Mesendoderm (in vitro differentiated cells): Measurements from ENCODE around the gene NCF4.

Experiments used
- DNase-seq: peaks from one replicate; pipeline ENCODE4 v3.0.0; 2013
- H2AK5ac ChIP-seq: 2 replicates; pipeline ENCODE4 v1.6.1; 2013; ENCODE audit warnings: low read length, inconsistent platforms
- H2BK120ac ChIP-seq: 2 replicates; pipeline ENCODE4 v1.6.1; 2013; ENCODE audit warnings: low read depth, mild to moderate bottlenecking, low read length, moderate library complexity, mixed read lengths
- H2BK15ac ChIP-seq: replicated peaks from 2 replicates; pipeline ENCODE4 v1.6.1; 2013; ENCODE audit warnings: low read depth, mild to moderate bottlenecking, moderate library complexity
- H2BK5ac ChIP-seq: 2 replicates; pipeline ENCODE4 v1.6.1; 2013; ENCODE audit warnings: low read length, inconsistent platforms
- H3K18ac ChIP-seq: 2 replicates; pipeline ENCODE4 v1.6.1; 2013; ENCODE audit warnings: mild to moderate bottlenecking, low read length, mixed read lengths
- H3K23ac ChIP-seq: one replicate; pipeline ENCODE4 v1.6.1; 2013; ENCODE audit warnings: low read length
- H3K27ac ChIP-seq: 2 replicates; pipeline ENCODE4 v1.5.1; 2013; ENCODE audit warnings: low read depth, mild to moderate bottlenecking, inconsistent platforms, low read length, moderate library complexity
- H3K27me3 ChIP-seq: 2 replicates; pipeline ENCODE4 v1.6.1; 2013; ENCODE audit warnings: low read length, control low read depth, mild to moderate bottlenecking, inconsistent platforms; ENCODE audit not compliant: insufficient read depth, poor library complexity
- H3K36me3 ChIP-seq: 2 replicates; pipeline ENCODE4 v1.6.1; 2013; ENCODE audit warnings: low read length, inconsistent platforms; ENCODE audit not compliant: control insufficient read depth, insufficient read depth
- H3K4ac ChIP-seq: one replicate; pipeline ENCODE4 v1.6.1; 2013; ENCODE audit warnings: low read depth, mild to moderate bottlenecking, low read length, moderate library complexity
- H3K4me1 ChIP-seq: 2 replicates; pipeline ENCODE4 v1.6.1; 2013; ENCODE audit warnings: low read depth, low read length, inconsistent platforms; ENCODE audit not compliant: control insufficient read depth
- H3K4me2 ChIP-seq: 2 replicates; pipeline ENCODE4 v1.6.1; 2013; ENCODE audit warnings: low read length
- H3K4me3 ChIP-seq: 2 replicates; pipeline ENCODE4 v1.5.1; 2013; ENCODE audit warnings: mild to moderate bottlenecking, low read length
- H3K56ac ChIP-seq: one replicate; pipeline ENCODE4 v1.6.1; 2013; ENCODE audit warnings: low read length
- H3K79me1 ChIP-seq: 2 replicates; pipeline ENCODE4 v1.6.1; 2013; ENCODE audit warnings: low read length, inconsistent platforms
- H3K79me2 ChIP-seq: 2 replicates; pipeline ENCODE4 v1.6.1; 2013; ENCODE audit warnings: mild to moderate bottlenecking, low read length; ENCODE audit not compliant: control insufficient read depth, insufficient read depth
- H3K9ac ChIP-seq: 2 replicates; pipeline ENCODE4 v1.6.1; 2013; ENCODE audit warnings: low read length, inconsistent platforms
- H4K5ac ChIP-seq: one replicate; pipeline ENCODE4 v1.6.1; 2013; ENCODE audit warnings: low read length
- H4K8ac ChIP-seq: one replicate; pipeline ENCODE4 v1.6.1; 2013; ENCODE audit warnings: low read depth, mild to moderate bottlenecking, control low read depth, low read length, moderate library complexity
- WGBS: extraction: QIAGEN DNeasy Blood & Tissue Kit; methylation state at CpG from one replicate; pipeline ENCODE4 v1.1.7; 2013; ENCODE audit warnings: low lambda C conversion rate, missing lambda C conversion rate; ENCODE audit not compliant: insufficient coverage; ENCODE audit errors: extremely low coverage; 5-methylcytosine and 5-hydroxymethylcytosine counted together

The NCF4 gene

GRCh38 chr22:36839356-36840073 lies 21.3 kb upstream of the NCF4 start:
- no peak for DNase-seq
- WGBS, result no CpG with 5 or more reads among the region's 10 CpGs
- no peak overlapping the region for H3K56ac ChIP-seq
- H2BK120ac ChIP-seq, result no peak overlapping the region
- no peak overlapping the region for H2BK15ac ChIP-seq
- no peaks in the 10 kb centered on the region for H3K79me2 ChIP-seq
- H3K4me3 ChIP-seq, result no peak overlapping the region
- H4K5ac ChIP-seq, result no peak overlapping the region
- H3K27me3 ChIP-seq, result no peaks in the 10 kb centered on the region
- no peaks in the 10 kb centered on the region for H3K4me1 ChIP-seq
- H2BK5ac ChIP-seq, result no peak overlapping the region
- no peak overlapping the region for H3K4ac ChIP-seq
- H4K8ac ChIP-seq, result no peak overlapping the region
- H3K4me2 ChIP-seq, result no peak overlapping the region
- no peak overlapping the region for H2AK5ac ChIP-seq
- H3K9ac ChIP-seq, result no peak overlapping the region
- no peaks in the 10 kb centered on the region for H3K79me1 ChIP-seq
- no peaks in the 10 kb centered on the region for H3K36me3 ChIP-seq
- no peak overlapping the region for H3K27ac ChIP-seq
- H3K23ac ChIP-seq, result no peak overlapping the region
- no peak overlapping the region for H3K18ac ChIP-seq

DNA sequence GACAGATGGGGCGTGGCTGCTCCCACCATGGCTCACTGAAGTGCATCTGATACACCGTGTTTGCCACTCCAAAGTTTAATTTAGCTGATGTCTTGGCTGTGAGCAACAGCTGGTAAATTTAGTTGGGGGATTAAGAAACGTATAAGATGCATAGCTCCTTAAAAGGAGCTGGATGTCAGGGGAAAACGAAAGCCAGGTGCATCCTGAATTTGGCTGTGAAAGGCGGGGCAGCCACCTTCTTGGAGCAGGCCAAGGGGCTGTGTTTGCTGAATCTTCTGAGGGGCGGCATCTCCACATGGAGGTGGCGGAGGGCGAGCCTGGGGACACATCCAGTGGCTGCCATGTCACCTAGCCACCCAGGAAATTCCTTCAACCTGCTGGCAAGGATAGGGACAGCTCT lies 20.7 kb upstream of the NCF4 start:
- no peaks in the 10 kb centered on the region for H3K79me2 ChIP-seq
- WGBS, result no CpG with 5 or more reads among the region's 8 CpGs
- no peak overlapping the region for H3K18ac ChIP-seq
- no peak overlapping the region for H3K4ac ChIP-seq
- no peaks in the 10 kb centered on the region for H3K27me3 ChIP-seq
- no peak overlapping the region for H3K4me3 ChIP-seq
- H3K56ac ChIP-seq, result no peak overlapping the region
- no peaks in the 10 kb centered on the region for H3K36me3 ChIP-seq
- H3K4me2 ChIP-seq, result no peak overlapping the region
- no peaks in the 10 kb centered on the region for H3K4me1 ChIP-seq
- no peak overlapping the region for H2BK120ac ChIP-seq
- H3K23ac ChIP-seq, result no peak overlapping the region
- H3K27ac ChIP-seq, result no peak overlapping the region
- no peak overlapping the region for H2BK5ac ChIP-seq
- H4K8ac ChIP-seq, result no peak overlapping the region
- no peak overlapping the region for H3K9ac ChIP-seq
- no peaks in the 10 kb centered on the region for H3K79me1 ChIP-seq
- DNase-seq, result no peak
- H4K5ac ChIP-seq, result no peak overlapping the region
- H2BK15ac ChIP-seq, result no peak overlapping the region
- H2AK5ac ChIP-seq, result no peak overlapping the region

- H3K79me1 ChIP-seq, result no peaks in the 10 kb centered on the region
- no peak overlapping the region for H2AK5ac ChIP-seq
- no peak overlapping the region for H2BK15ac ChIP-seq
- no peak overlapping the region for H3K23ac ChIP-seq
- H3K4me2 ChIP-seq, result no peak overlapping the region
- no peak overlapping the region for H3K4ac ChIP-seq
- no peaks in the 10 kb centered on the region for H3K27me3 ChIP-seq
- H3K79me2 ChIP-seq, result no peaks in the 10 kb centered on the region
- WGBS, result no CpG with 5 or more reads among the region's 5 CpGs
- no peak overlapping the region for H3K56ac ChIP-seq
- no peaks in the 10 kb centered on the region for H3K36me3 ChIP-seq
- H2BK120ac ChIP-seq, result no peak overlapping the region
- H3K27ac ChIP-seq, result no peak overlapping the region
- DNase-seq, result no peak
- no peak overlapping the region for H2BK5ac ChIP-seq
- H3K4me3 ChIP-seq, result no peak overlapping the region
- H4K5ac ChIP-seq, result no peak overlapping the region
- no peak overlapping the region for H3K18ac ChIP-seq
- H3K4me1 ChIP-seq, result no peaks in the 10 kb centered on the region
- no peak overlapping the region for H3K9ac ChIP-seq
- H4K8ac ChIP-seq, result no peak overlapping the region
These were observed 14.5 kb upstream of the NCF4 start for GRCh38 chr22:36846271-36846670.

DNA sequence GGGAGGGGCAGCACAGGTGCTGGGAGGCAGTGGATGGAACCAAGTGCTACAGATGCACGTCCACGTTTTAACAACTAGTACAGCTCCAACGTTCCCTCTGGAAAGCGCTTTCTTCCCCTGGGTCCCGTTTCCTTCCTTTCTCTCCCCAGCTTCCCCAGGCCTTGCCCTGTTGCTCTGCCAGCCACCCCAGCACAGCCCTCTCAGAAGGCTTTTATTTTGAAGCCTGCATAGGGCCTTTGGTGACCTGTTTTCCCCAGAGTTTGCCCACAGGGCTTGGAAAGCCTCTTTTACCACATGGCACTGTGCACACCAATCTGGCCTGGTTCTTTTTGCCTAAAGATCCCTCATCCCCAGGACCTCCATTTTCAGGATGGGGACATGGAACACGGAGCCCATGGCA lies 13.9 kb upstream of the NCF4 start:
- DNase-seq, result no peak

GRCh38 chr22:36850056-36850455 lies 10.8 kb upstream of the NCF4 start:
- DNase-seq, result no peak
- Histone ChIP-seq H3K79me2 (no peaks in the 10 kb centered on the region), H3K56ac (no peak overlapping the region), H2BK120ac (no peak overlapping the region), H3K4me2 (no peak overlapping the region), H3K27ac (no peak overlapping the region), H3K4me1 (no peaks in the 10 kb centered on the region), H3K27me3 (no peaks in the 10 kb centered on the region), H2AK5ac (no peak overlapping the region), H4K8ac (no peak overlapping the region), H3K4me3 (no peak overlapping the region), H3K36me3 (no peaks in the 10 kb centered on the region), H3K9ac (no peak overlapping the region), H3K18ac (no peak overlapping the region), H2BK5ac (no peak overlapping the region), H4K5ac (no peak overlapping the region), H3K79me1 (no peaks in the 10 kb centered on the region), H3K23ac (no peak overlapping the region), H2BK15ac (no peak overlapping the region), H3K4ac (no peak overlapping the region)
- no CpG with 5 or more reads among the region's 14 CpGs for WGBS

More for the DNA sequence above, 13.9 kb upstream of the NCF4 start:
- Histone ChIP-seq H3K4ac (no peak overlapping the region), H3K18ac (no peak overlapping the region), H3K36me3 (no peaks in the 10 kb centered on the region), H2BK15ac (no peak overlapping the region), H3K27ac (no peak overlapping the region), H3K4me2 (no peak overlapping the region), H2BK120ac (no peak overlapping the region), H3K27me3 (no peaks in the 10 kb centered on the region), H3K56ac (no peak overlapping the region), H2BK5ac (no peak overlapping the region), H3K9ac (no peak overlapping the region), H3K4me1 (no peaks in the 10 kb centered on the region), H3K4me3 (no peak overlapping the region), H3K79me2 (no peaks in the 10 kb centered on the region), H3K23ac (no peak overlapping the region), H4K8ac (no peak overlapping the region), H3K79me1 (no peaks in the 10 kb centered on the region), H4K5ac (no peak overlapping the region), H2AK5ac (no peak overlapping the region)
- WGBS, result no CpG with 5 or more reads among the region's 6 CpGs

DNA sequence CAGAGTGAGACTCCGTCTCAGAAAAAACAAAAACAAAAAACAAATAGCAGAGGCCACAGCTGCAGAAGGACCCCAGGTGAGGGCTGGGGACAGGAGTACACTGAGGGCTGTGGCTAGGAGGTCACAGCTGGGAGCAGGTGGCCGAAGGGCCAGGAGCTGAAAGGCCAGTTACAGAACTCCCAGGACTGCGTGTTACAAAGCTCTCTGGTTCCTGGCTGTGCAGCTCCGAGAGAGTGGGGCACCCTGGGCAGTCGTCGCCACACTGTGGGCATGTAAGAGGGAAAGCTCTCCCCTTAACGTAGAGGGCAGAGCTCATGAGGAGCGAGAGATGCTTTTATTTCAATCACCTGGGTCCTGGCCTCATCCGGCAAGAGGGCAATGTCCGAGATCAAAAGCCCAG lies 10.1 kb upstream of the NCF4 start:
- no peak overlapping the region for H2BK120ac ChIP-seq
- no peaks in the 10 kb centered on the region for H3K36me3 ChIP-seq
- H2BK5ac ChIP-seq, result no peak overlapping the region
- H3K56ac ChIP-seq, result no peak overlapping the region
- no peak overlapping the region for H2AK5ac ChIP-seq
- no peak for DNase-seq
- H3K18ac ChIP-seq, result no peak overlapping the region
- no peak overlapping the region for H3K4me3 ChIP-seq
- no CpG with 5 or more reads among the region's 10 CpGs for WGBS
- H3K79me2 ChIP-seq, result no peaks in the 10 kb centered on the region
- H3K27me3 ChIP-seq, result no peaks in the 10 kb centered on the region
- no peak overlapping the region for H3K23ac ChIP-seq
- H2BK15ac ChIP-seq, result no peak overlapping the region
- H3K9ac ChIP-seq, result no peak overlapping the region
- no peak overlapping the region for H3K4ac ChIP-seq
- no peaks in the 10 kb centered on the region for H3K4me1 ChIP-seq
- no peak overlapping the region for H3K27ac ChIP-seq
- no peaks in the 10 kb centered on the region for H3K79me1 ChIP-seq
- no peak overlapping the region for H4K8ac ChIP-seq
- no peak overlapping the region for H3K4me2 ChIP-seq
- H4K5ac ChIP-seq, result no peak overlapping the region
